Gastrocnemius medialis (tissue), 4 donors: ENCODE data around the gene EXPH5.

Source experiments
- CTCF ChIP-seq, 5 experiments: fragments of 450-650 bp in 3 of 5; fragments of 200-600 bp in 2 of 5; sonication (generic) in 2 of 5; IDR thresholded peaks in 4 of 5; conservative IDR thresholded peaks in 1 of 5; 1 replicate in 4 of 5; 2 replicates in 1 of 5; pipeline ENCODE4 v1.5.1; 2016 to 2019; ENCODE audit warnings: antibody characterized with exemption in 5 of 5, mild to moderate bottlenecking in 3 of 5, moderate library complexity in 3 of 5
- POLR2A ChIP-seq, 2 donors: fragments of 450-650 bp; IDR thresholded peaks; one replicate each; pipeline ENCODE4 v1.6.1; 2017; ENCODE audit warnings: antibody characterized with exemption in 2 of 2, mild to moderate bottlenecking in 2 of 2, moderate library complexity in 2 of 2

GRCh38 chr11:108516125-108516524, 77.4 kb downstream of the EXPH5 start:
- TF ChIP-seq CTCF (IDR thresholded peaks at IDR 0.05 in 4 of 5, conservative IDR thresholded peaks at IDR 0.05 in 1 of 5) (no peak), POLR2A (IDR thresholded peaks at IDR 0.05) (no peak)
